ENCODE data around the gene TWIST2.

DNA sequence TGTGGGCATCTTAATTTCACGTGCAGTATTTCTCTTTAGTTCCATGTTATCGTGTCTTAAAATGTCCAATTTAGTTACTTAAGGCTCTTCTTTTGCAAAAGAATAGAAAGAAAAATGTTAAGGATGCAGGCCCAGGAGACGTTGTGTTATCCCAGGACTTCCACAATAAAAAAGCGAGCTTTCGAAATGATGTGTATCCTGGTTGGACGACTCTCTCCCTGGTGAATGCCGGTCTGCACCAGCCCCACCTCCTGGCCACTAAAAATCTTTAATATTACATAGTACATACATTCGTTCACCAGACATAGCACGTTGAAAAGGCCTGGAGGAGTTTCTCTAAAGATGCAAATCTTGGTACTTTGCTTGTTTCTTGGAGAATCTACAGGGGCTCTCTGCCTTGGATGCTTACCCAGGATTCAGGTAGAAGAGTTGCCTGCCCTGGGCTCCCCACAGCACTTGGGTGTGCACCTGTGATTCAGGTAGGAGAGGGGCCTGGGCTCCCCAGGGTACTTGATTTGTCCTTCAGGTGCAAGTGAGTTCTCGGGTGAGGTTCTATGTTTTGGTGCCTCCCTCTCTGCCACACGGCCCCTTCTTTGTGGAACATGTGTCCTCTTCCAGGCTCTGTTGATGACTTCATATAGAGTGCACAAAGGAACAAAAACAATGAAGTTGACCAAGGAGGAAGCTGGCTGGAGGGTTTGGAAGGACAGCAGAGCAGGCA, 26.6 kb downstream of the TWIST2 start:
- TF ChIP-seq, protein P1, sequence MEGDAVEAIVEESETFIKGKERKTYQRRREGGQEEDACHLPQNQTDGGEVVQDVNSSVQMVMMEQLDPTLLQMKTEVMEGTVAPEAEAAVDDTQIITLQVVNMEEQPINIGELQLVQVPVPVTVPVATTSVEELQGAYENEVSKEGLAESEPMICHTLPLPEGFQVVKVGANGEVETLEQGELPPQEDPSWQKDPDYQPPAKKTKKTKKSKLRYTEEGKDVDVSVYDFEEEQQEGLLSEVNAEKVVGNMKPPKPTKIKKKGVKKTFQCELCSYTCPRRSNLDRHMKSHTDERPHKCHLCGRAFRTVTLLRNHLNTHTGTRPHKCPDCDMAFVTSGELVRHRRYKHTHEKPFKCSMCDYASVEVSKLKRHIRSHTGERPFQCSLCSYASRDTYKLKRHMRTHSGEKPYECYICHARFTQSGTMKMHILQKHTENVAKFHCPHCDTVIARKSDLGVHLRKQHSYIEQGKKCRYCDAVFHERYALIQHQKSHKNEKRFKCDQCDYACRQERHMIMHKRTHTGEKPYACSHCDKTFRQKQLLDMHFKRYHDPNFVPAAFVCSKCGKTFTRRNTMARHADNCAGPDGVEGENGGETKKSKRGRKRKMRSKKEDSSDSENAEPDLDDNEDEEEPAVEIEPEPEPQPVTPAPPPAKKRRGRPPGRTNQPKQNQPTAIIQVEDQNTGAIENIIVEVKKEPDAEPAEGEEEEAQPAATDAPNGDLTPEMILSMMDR (IDR thresholded peaks at IDR 0.05), result no peak
- TF ChIP-seq POLR2A (IDR thresholded peaks at IDR 0.05; ENCODE audit: low read depth), result no peak
- no peak for TF ChIP-seq EP300 (IDR thresholded peaks at IDR 0.05)

Measured in esophagus muscularis mucosa (tissue), 4 donors.